ENCODE results near the gene NME3.

Gene NME3

GRCh38 chr16:1768061-1768766, 3.1 kb downstream of the NME3 start:
- DNase-seq: no peak

GRCh38 chr16:1767116-1767994, 4.0 kb downstream of the NME3 start:
- DNase-seq: no peak

GRCh38 chr16:1766701-1767100, 4.6 kb downstream of the NME3 start:
- no peak for DNase-seq

- no peak for DNase-seq
Measured at GRCh38 chr16:1766231-1766630, 5.1 kb downstream of the NME3 start.

- no peak for DNase-seq
Measured at GRCh38 chr16:1765826-1766225, 5.5 kb downstream of the NME3 start.

GRCh38 chr16:1764971-1765370, 6.4 kb downstream of the NME3 start:
- DNase-seq: no peak

- DNase-seq: no peak
Measured at GRCh38 chr16:1763521-1764511, 7.5 kb downstream of the NME3 start.

- no peak for DNase-seq
Measured at GRCh38 chr16:1762879-1763520, 8.3 kb downstream of the NME3 start.

- DNase-seq: no peak
Measured at GRCh38 chr16:1762196-1762878, 9.0 kb downstream of the NME3 start.

GRCh38 chr16:1761751-1762150, 9.6 kb downstream of the NME3 start:
- no peak for DNase-seq

- DNase-seq: no peak
Measured at GRCh38 chr16:1760911-1761310, 10.4 kb downstream of the NME3 start.

GRCh38 chr16:1759511-1759910, 11.8 kb downstream of the NME3 start:
- no peak for DNase-seq

- no peak for DNase-seq
Measured at GRCh38 chr16:1758923-1759322, 12.4 kb downstream of the NME3 start.

- no peak for DNase-seq
Measured at GRCh38 chr16:1757714-1758461, 13.5 kb downstream of the NME3 start.

- no peak for DNase-seq
Measured at GRCh38 chr16:1754204-1754603, 17.1 kb downstream of the NME3 start.

- no peak for DNase-seq
Measured at GRCh38 chr16:1752853-1753252, 18.5 kb downstream of the NME3 start.

GRCh38 chr16:1751946-1752345, 19.4 kb downstream of the NME3 start:
- DNase-seq: no peak

GRCh38 chr16:1749152-1750117, 21.9 kb downstream of the NME3 start:
- DNase-seq: no peak

GRCh38 chr16:1747934-1748333, 23.4 kb downstream of the NME3 start:
- DNase-seq: no peak

- DNase-seq: no peak
Measured at GRCh38 chr16:1746693-1747195, 24.6 kb downstream of the NME3 start.

All from T-helper 2 cell (primary cell).